Measurements from ENCODE around the gene HS1BP3. TPM values are rescaled to one million over a fixed set of nuclear protein-coding genes. Genes with fewer than 3 reads are reported as not detected.

The HS1BP3 gene
- total RNA-seq, 4 donors from 2014 or later: 30.8 to 42.7 (median 41.7) TPM

- Histone ChIP-seq H3K27ac (peak overlapping the region; percentile 85 to 90 (median 89)), H3K4me1 (peaks cover 10 to 62% of the 10 kb centered on the region in 2 donors), H3K9me3 (no peaks in the 10 kb centered on the region), H3K4me3 (replicated peaks in 1 of 3) (no peak overlapping the region), H3K27me3 (no peaks in the 10 kb centered on the region), H3K36me3 (no peaks in the 10 kb centered on the region)
- peak in 1 of 2 donors; percentile 53 for DNase-seq
- peak in 1 of 2 donors; percentile 40 for TF ChIP-seq POLR2A (IDR thresholded peaks at IDR 0.05)
- TF ChIP-seq CTCF (IDR thresholded peaks at IDR 0.05): no peak
- 62 to 66% methylated on average over 12 to 13 of the region's 13 CpGs for WGBS, 2 donors
- intact Hi-C loops (cut with DNase I): no loop called here
These were observed 82.1 kb downstream of the HS1BP3 start for GRCh38 chr2:20568501-20569463.

- DNase-seq: no peak
- WGBS, 2 donors: 71 to 85% methylated on average over 1 to 2 of the region's 2 CpGs
- Histone ChIP-seq H3K27ac (peak overlapping the region in 1 of 3 donors; percentile 85), H3K27me3 (no peaks in the 10 kb centered on the region), H3K9me3 (no peaks in the 10 kb centered on the region), H3K36me3 (no peaks in the 10 kb centered on the region), H3K4me3 (replicated peaks in 1 of 3) (no peak overlapping the region), H3K4me1 (peaks cover 10 to 54% of the 10 kb centered on the region in 2 donors)
- intact Hi-C loops (cut with DNase I): no loop called here
- no peak for TF ChIP-seq CTCF (IDR thresholded peaks at IDR 0.05)
These were observed 83.0 kb downstream of the HS1BP3 start for GRCh38 chr2:20567926-20568179.

Other genes starting within 250 kb of the HS1BP3 start
- 100 to 1,000 TPM; 238 to 381 (median 271) TPM for gene RHOB, start 204.0 kb downstream of the HS1BP3 start, total RNA-seq
- under 1 TPM; under 0.01 to 0.42 (median 0.13) TPM for gene GDF7, start 16.0 kb upstream of the HS1BP3 start, total RNA-seq
- 10 to 100 TPM; 11.6 to 17.2 (median 16.2) TPM for gene LDAH, start 172.0 kb upstream of the HS1BP3 start, total RNA-seq

Measured in thyroid gland (tissue), 4 donors.